Spleen (tissue), 7 donors: ENCODE measurements around the gene GALNTL6.

ENCODE experiments used
- POLR2A ChIP-seq, 3 donors: fragments of 450-650 bp; IDR thresholded peaks; one replicate each; pipeline ENCODE4 v1.5.1; 2017; ENCODE audit warnings: antibody characterized with exemption in 3 of 3, mild to moderate bottlenecking in 1 of 3
- POLR2AphosphoS5 ChIP-seq, 3 donors: sonication (generic); formaldehyde crosslinking; IDR thresholded peaks; one replicate each; pipeline ENCODE4 v1.5.1; 2017; ENCODE audit warnings: antibody characterized with exemption in 3 of 3
- TF ChIP-seq, protein P1 (sequence below), 11 experiments: fragments of 200-600 bp in 7 of 11; fragments of 450-650 bp in 4 of 11; sonication (generic) in 4 of 11; IDR thresholded peaks in 8 of 11; conservative IDR thresholded peaks in 3 of 11; 1 replicate in 7 of 11; 2 replicates in 4 of 11; pipeline versions ENCODE4 v1.4.0 to v1.8.0; 2016 to 2021; ENCODE audit warnings: antibody characterized with exemption in 11 of 11, inconsistent platforms in 4 of 11, mild to moderate bottlenecking in 1 of 11
- donor health status: DM: no; HTN: no; CAD: no; lungs with moderate emphysema.
- donor health status: DM: no; HTN: no; CAD: no.
- donor health status: DM: no; HTN: no; CAD: no.

DNA sequence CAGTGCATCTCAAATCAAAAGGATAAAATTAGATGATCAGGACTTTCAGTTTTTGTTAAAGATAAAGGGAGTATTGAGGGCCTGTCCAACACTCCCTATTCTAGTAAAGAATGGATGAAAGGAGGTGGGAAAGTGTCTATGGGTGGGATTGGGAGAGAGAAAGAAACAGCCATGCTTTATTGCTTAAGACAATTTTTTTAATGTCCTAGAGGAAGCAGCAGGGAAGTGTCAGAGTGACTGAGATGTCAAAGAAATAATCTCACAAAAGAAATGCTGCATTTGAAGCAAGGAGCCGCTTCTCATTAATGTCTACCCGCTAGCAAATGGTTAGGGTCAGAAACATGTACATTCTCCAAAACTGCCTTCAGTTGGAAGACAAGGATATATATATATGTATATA lies 1238.0 kb downstream of the GALNTL6 start:
- TF ChIP-seq, protein P1, sequence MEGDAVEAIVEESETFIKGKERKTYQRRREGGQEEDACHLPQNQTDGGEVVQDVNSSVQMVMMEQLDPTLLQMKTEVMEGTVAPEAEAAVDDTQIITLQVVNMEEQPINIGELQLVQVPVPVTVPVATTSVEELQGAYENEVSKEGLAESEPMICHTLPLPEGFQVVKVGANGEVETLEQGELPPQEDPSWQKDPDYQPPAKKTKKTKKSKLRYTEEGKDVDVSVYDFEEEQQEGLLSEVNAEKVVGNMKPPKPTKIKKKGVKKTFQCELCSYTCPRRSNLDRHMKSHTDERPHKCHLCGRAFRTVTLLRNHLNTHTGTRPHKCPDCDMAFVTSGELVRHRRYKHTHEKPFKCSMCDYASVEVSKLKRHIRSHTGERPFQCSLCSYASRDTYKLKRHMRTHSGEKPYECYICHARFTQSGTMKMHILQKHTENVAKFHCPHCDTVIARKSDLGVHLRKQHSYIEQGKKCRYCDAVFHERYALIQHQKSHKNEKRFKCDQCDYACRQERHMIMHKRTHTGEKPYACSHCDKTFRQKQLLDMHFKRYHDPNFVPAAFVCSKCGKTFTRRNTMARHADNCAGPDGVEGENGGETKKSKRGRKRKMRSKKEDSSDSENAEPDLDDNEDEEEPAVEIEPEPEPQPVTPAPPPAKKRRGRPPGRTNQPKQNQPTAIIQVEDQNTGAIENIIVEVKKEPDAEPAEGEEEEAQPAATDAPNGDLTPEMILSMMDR (IDR thresholded peaks at IDR 0.05 in 8 of 11, conservative IDR thresholded peaks at IDR 0.05 in 3 of 11): no peak
- TF ChIP-seq POLR2A (IDR thresholded peaks at IDR 0.05): no peak
- TF ChIP-seq POLR2AphosphoS5 (IDR thresholded peaks at IDR 0.05): no peak
